NCI-H1694 (cell line): ENCODE data around the gene STPG1.

ENCODE experiments used
- DNase-seq: peaks from one replicate; lab custom pipeline; 2025; lab: John Stamatoyannopoulos, UW

Gene STPG1

GRCh38 chr1:24341260-24341659 is 72.3 kb downstream of the STPG1 start:
- peak; percentile 74 for DNase-seq

GRCh38 chr1:24340770-24341169 is 72.8 kb downstream of the STPG1 start:
- DNase-seq, result no peak

GRCh38 chr1:24339996-24340395 is 73.6 kb downstream of the STPG1 start:
- no peak for DNase-seq

- no peak for DNase-seq
Measured at GRCh38 chr1:24338447-24338846, 75.1 kb downstream of the STPG1 start.

GRCh38 chr1:24337455-24337854 is 76.1 kb downstream of the STPG1 start:
- no peak for DNase-seq

- DNase-seq, result no peak
Measured at GRCh38 chr1:24336075-24336474, 77.5 kb downstream of the STPG1 start.

- DNase-seq, result no peak
Measured at GRCh38 chr1:24331961-24332673, 81.5 kb downstream of the STPG1 start.

- DNase-seq, result no peak
Measured at GRCh38 chr1:24329797-24330543, 83.6 kb downstream of the STPG1 start.

- DNase-seq, result no peak
Measured at GRCh38 chr1:24329331-24329730, 84.3 kb downstream of the STPG1 start.

- DNase-seq, result no peak
Measured at GRCh38 chr1:24327891-24328290, 85.7 kb downstream of the STPG1 start.

GRCh38 chr1:24327486-24327885 is 86.1 kb downstream of the STPG1 start:
- no peak for DNase-seq

GRCh38 chr1:24325587-24326449 is 87.8 kb downstream of the STPG1 start:
- DNase-seq, result no peak

GRCh38 chr1:24324903-24325302 is 88.7 kb downstream of the STPG1 start:
- no peak for DNase-seq

- no peak for DNase-seq
Measured at GRCh38 chr1:24323281-24323680, 90.3 kb downstream of the STPG1 start.

- no peak for DNase-seq
Measured at GRCh38 chr1:24322470-24323177, 91.0 kb downstream of the STPG1 start.

GRCh38 chr1:24321697-24322469 is 91.7 kb downstream of the STPG1 start:
- no peak for DNase-seq

- no peak for DNase-seq
Measured at GRCh38 chr1:24321126-24321525, 92.5 kb downstream of the STPG1 start.

- no peak for DNase-seq
Measured at GRCh38 chr1:24319962-24320361, 93.6 kb downstream of the STPG1 start.

GRCh38 chr1:24319312-24319863 is 94.2 kb downstream of the STPG1 start, which contains the start of gene GRHL3:
Gene GRHL3 (plus strand): TSS chr1:24319357. CDS start chr1:24319552, 195 bp downstream.
- DNase-seq, result no peak

- no peak for DNase-seq
Measured at GRCh38 chr1:24318615-24319311, 94.8 kb downstream of the STPG1 start.
